Mesendoderm (in vitro differentiated cells): Measurements from ENCODE around the gene TMEM132C.

Experiments
- DNase-seq: peaks from one replicate; pipeline ENCODE4 v3.0.0; 2013
- H2AK5ac ChIP-seq: 2 replicates; pipeline ENCODE4 v1.6.1; 2013; ENCODE audit warnings: low read length, inconsistent platforms
- H2BK120ac ChIP-seq: 2 replicates; pipeline ENCODE4 v1.6.1; 2013; ENCODE audit warnings: low read depth, mild to moderate bottlenecking, low read length, moderate library complexity, mixed read lengths
- H2BK15ac ChIP-seq: replicated peaks from 2 replicates; pipeline ENCODE4 v1.6.1; 2013; ENCODE audit warnings: low read depth, mild to moderate bottlenecking, moderate library complexity
- H2BK5ac ChIP-seq: 2 replicates; pipeline ENCODE4 v1.6.1; 2013; ENCODE audit warnings: low read length, inconsistent platforms
- H3K18ac ChIP-seq: 2 replicates; pipeline ENCODE4 v1.6.1; 2013; ENCODE audit warnings: mild to moderate bottlenecking, low read length, mixed read lengths
- H3K23ac ChIP-seq: one replicate; pipeline ENCODE4 v1.6.1; 2013; ENCODE audit warnings: low read length
- H3K27ac ChIP-seq: 2 replicates; pipeline ENCODE4 v1.5.1; 2013; ENCODE audit warnings: low read depth, mild to moderate bottlenecking, inconsistent platforms, low read length, moderate library complexity
- H3K27me3 ChIP-seq: 2 replicates; pipeline ENCODE4 v1.6.1; 2013; ENCODE audit warnings: low read length, control low read depth, mild to moderate bottlenecking, inconsistent platforms; ENCODE audit not compliant: insufficient read depth, poor library complexity
- H3K36me3 ChIP-seq: 2 replicates; pipeline ENCODE4 v1.6.1; 2013; ENCODE audit warnings: low read length, inconsistent platforms; ENCODE audit not compliant: control insufficient read depth, insufficient read depth
- H3K4ac ChIP-seq: one replicate; pipeline ENCODE4 v1.6.1; 2013; ENCODE audit warnings: low read depth, mild to moderate bottlenecking, low read length, moderate library complexity
- H3K4me1 ChIP-seq: 2 replicates; pipeline ENCODE4 v1.6.1; 2013; ENCODE audit warnings: low read depth, low read length, inconsistent platforms; ENCODE audit not compliant: control insufficient read depth
- H3K4me2 ChIP-seq: 2 replicates; pipeline ENCODE4 v1.6.1; 2013; ENCODE audit warnings: low read length
- H3K4me3 ChIP-seq: 2 replicates; pipeline ENCODE4 v1.5.1; 2013; ENCODE audit warnings: mild to moderate bottlenecking, low read length
- H3K56ac ChIP-seq: one replicate; pipeline ENCODE4 v1.6.1; 2013; ENCODE audit warnings: low read length
- H3K79me1 ChIP-seq: 2 replicates; pipeline ENCODE4 v1.6.1; 2013; ENCODE audit warnings: low read length, inconsistent platforms
- H3K79me2 ChIP-seq: 2 replicates; pipeline ENCODE4 v1.6.1; 2013; ENCODE audit warnings: mild to moderate bottlenecking, low read length; ENCODE audit not compliant: control insufficient read depth, insufficient read depth
- H3K9ac ChIP-seq: 2 replicates; pipeline ENCODE4 v1.6.1; 2013; ENCODE audit warnings: low read length, inconsistent platforms
- H4K5ac ChIP-seq: one replicate; pipeline ENCODE4 v1.6.1; 2013; ENCODE audit warnings: low read length
- H4K8ac ChIP-seq: one replicate; pipeline ENCODE4 v1.6.1; 2013; ENCODE audit warnings: low read depth, mild to moderate bottlenecking, control low read depth, low read length, moderate library complexity
- WGBS: extraction: QIAGEN DNeasy Blood & Tissue Kit; methylation state at CpG from one replicate; pipeline ENCODE4 v1.1.7; 2013; ENCODE audit warnings: low lambda C conversion rate, missing lambda C conversion rate; ENCODE audit not compliant: insufficient coverage; ENCODE audit errors: extremely low coverage; 5-methylcytosine and 5-hydroxymethylcytosine counted together

Gene TMEM132C

DNA sequence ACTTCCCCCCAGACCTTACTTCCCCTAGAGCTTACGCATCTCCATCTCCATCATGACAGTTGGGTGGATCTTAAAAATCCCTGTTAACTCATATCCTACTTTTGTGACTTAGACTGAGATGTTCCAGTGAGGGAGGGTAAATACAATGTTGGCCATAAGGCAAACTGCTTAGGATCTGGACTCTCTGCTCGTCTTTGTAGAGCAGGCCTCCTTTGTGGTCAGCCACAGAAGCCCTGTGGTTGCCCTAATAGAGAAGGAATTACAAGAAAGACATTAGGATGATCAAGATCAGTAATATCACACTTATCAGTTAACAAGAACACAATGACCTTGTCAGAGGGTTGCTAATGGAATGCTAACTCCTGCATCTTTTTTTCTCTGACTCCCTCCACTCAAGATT lies 52.0 kb downstream of the TMEM132C start:
- WGBS: no CpG with 5 or more reads among the region's 2 CpGs
- no peaks in the 10 kb centered on the region for H3K36me3 ChIP-seq
- H3K27me3 ChIP-seq: no peaks in the 10 kb centered on the region
- no peak for DNase-seq
- H2BK120ac ChIP-seq: no peak overlapping the region
- no peak overlapping the region for H3K9ac ChIP-seq
- no peak overlapping the region for H2BK15ac ChIP-seq
- no peak overlapping the region for H3K4me2 ChIP-seq
- no peak overlapping the region for H3K4me3 ChIP-seq
- H3K18ac ChIP-seq: no peak overlapping the region
- no peaks in the 10 kb centered on the region for H3K79me1 ChIP-seq
- no peak overlapping the region for H4K5ac ChIP-seq
- H3K56ac ChIP-seq: no peak overlapping the region
- H3K27ac ChIP-seq: no peak overlapping the region
- H3K4ac ChIP-seq: no peak overlapping the region
- no peak overlapping the region for H4K8ac ChIP-seq
- H3K23ac ChIP-seq: no peak overlapping the region
- H2AK5ac ChIP-seq: no peak overlapping the region
- H2BK5ac ChIP-seq: no peak overlapping the region
- H3K4me1 ChIP-seq: peaks cover 5% of the 10 kb centered on the region
- no peaks in the 10 kb centered on the region for H3K79me2 ChIP-seq

DNA sequence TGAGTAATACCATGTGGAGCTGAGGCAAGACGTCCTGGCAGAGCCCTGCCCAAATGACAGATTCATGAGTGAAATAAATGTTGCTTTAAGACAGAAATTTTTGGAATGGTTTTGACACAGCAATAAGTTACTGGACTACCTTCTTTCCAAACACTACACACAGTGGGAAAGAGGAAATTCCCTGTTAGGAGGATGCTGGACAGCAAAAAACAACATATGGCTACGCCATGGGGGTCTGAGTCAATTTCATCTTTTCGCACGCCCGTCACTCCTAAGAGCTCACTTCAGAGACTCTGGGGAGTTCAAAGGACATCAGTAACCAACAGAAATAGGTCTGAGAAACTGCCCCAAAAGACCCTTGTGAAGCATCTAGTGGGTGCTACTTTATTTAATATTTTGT lies 55.4 kb downstream of the TMEM132C start:
- H3K4me1 ChIP-seq: peaks cover 5% of the 10 kb centered on the region
- no peaks in the 10 kb centered on the region for H3K27me3 ChIP-seq
- no peak overlapping the region for H3K4me3 ChIP-seq
- H2BK15ac ChIP-seq: no peak overlapping the region
- H3K79me2 ChIP-seq: no peaks in the 10 kb centered on the region
- no peak overlapping the region for H3K27ac ChIP-seq
- no peak overlapping the region for H3K9ac ChIP-seq
- H3K18ac ChIP-seq: no peak overlapping the region
- H3K36me3 ChIP-seq: no peaks in the 10 kb centered on the region
- H4K5ac ChIP-seq: no peak overlapping the region
- H2BK120ac ChIP-seq: no peak overlapping the region
- H3K23ac ChIP-seq: no peak overlapping the region
- no peak overlapping the region for H3K4ac ChIP-seq
- no peak overlapping the region for H3K56ac ChIP-seq
- H4K8ac ChIP-seq: no peak overlapping the region
- H3K4me2 ChIP-seq: no peak overlapping the region
- H3K79me1 ChIP-seq: no peaks in the 10 kb centered on the region
- DNase-seq: no peak
- WGBS: no CpG with 5 or more reads among the region's 5 CpGs
- H2AK5ac ChIP-seq: no peak overlapping the region
- no peak overlapping the region for H2BK5ac ChIP-seq

DNA sequence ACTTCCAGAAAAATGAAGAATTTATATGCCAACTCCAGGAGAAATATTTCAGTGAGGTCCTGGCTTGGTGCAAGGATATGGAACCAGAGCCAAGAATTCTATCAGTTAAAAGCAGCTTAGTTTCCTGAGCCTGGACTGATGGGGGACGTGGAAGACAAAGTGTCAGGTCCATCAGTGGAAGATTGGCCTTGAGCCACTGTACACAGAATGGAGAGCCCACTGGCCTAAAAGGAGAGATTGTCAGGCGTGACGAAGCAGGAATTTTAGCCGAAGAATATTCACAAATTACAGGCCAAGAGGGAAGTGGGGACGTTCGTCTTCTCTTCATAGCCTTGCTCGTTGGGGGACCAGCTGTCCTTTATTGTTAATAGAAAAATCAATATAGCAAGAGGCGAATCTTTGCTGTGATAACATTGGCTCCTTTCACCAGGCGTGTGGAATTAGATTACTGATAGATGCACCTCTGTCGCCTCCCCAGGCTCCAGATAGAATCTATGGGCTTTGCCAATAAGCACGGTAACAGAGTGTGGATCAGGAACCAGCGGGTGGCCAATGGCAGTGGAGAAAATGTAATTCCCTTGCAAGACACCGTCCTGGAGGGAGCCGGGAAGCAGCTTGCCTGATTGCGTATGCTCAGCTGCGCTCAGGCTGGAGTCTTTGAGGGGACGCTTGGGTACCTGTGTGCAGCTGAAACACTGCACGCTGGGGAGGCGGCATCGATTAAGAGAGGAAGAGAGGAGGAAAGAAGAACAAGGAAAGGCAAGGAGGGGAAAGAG lies 56.4 kb downstream of the TMEM132C start:
- Histone ChIP-seq H3K27ac (no peak overlapping the region), H3K23ac (no peak overlapping the region), H2BK5ac (no peak overlapping the region), H2BK15ac (no peak overlapping the region), H3K4me1 (peaks cover 5% of the 10 kb centered on the region), H3K79me1 (no peaks in the 10 kb centered on the region), H3K36me3 (no peaks in the 10 kb centered on the region), H3K9ac (peak overlapping the region; percentile 6), H2AK5ac (peak overlapping the region; percentile 70), H3K18ac (no peak overlapping the region), H3K4me2 (no peak overlapping the region), H4K5ac (no peak overlapping the region), H3K4ac (no peak overlapping the region), H3K4me3 (no peak overlapping the region), H2BK120ac (no peak overlapping the region), H3K56ac (peak overlapping the region; percentile 27), H4K8ac (no peak overlapping the region), H3K27me3 (no peaks in the 10 kb centered on the region), H3K79me2 (no peaks in the 10 kb centered on the region)
- WGBS: no CpG with 5 or more reads among the region's 20 CpGs
- peak; percentile 65 for DNase-seq

DNA sequence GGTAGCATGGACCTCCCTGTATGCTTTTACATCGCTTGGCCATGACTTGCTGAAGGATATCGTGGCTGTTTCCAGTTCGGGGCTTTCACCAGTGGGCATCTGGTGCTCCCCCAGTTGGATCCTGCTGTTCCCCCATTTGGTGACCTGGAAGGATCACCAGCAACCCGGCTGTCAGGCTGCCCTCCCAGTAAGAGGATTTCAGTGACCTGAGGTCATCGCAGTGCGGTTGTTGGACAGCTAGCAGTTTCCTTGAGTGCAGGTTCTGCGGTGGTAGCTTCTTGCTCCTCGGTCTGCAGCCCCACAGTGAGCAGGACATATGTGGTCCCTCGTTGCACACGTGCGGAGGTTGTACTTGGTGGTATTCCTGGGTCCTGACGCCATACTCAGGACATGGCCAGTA lies 58.7 kb downstream of the TMEM132C start:
- no peaks in the 10 kb centered on the region for H3K36me3 ChIP-seq
- no peak overlapping the region for H2BK15ac ChIP-seq
- no peak overlapping the region for H3K27ac ChIP-seq
- H3K4me2 ChIP-seq: no peak overlapping the region
- no peak overlapping the region for H4K8ac ChIP-seq
- H3K27me3 ChIP-seq: no peaks in the 10 kb centered on the region
- no peaks in the 10 kb centered on the region for H3K79me1 ChIP-seq
- no peak overlapping the region for H3K23ac ChIP-seq
- DNase-seq: no peak
- no peak overlapping the region for H2BK5ac ChIP-seq
- H3K18ac ChIP-seq: no peak overlapping the region
- H3K56ac ChIP-seq: no peak overlapping the region
- no peak overlapping the region for H3K4me3 ChIP-seq
- no peaks in the 10 kb centered on the region for H3K79me2 ChIP-seq
- H3K4ac ChIP-seq: no peak overlapping the region
- H4K5ac ChIP-seq: no peak overlapping the region
- peaks cover 5% of the 10 kb centered on the region for H3K4me1 ChIP-seq
- H2AK5ac ChIP-seq: no peak overlapping the region
- no CpG with 5 or more reads among the region's 12 CpGs for WGBS
- H3K9ac ChIP-seq: no peak overlapping the region
- H2BK120ac ChIP-seq: no peak overlapping the region

- H3K18ac ChIP-seq: no peak overlapping the region
- no peak overlapping the region for H3K23ac ChIP-seq
- H3K27ac ChIP-seq: no peak overlapping the region
- H4K5ac ChIP-seq: no peak overlapping the region
- H2BK120ac ChIP-seq: no peak overlapping the region
- no peak overlapping the region for H2BK15ac ChIP-seq
- H2BK5ac ChIP-seq: no peak overlapping the region
- H4K8ac ChIP-seq: no peak overlapping the region
- H3K36me3 ChIP-seq: no peaks in the 10 kb centered on the region
- H3K4me3 ChIP-seq: no peak overlapping the region
- H3K79me1 ChIP-seq: no peaks in the 10 kb centered on the region
- no peaks in the 10 kb centered on the region for H3K79me2 ChIP-seq
- no CpG with 5 or more reads among the region's 7 CpGs for WGBS
- peaks cover 5% of the 10 kb centered on the region for H3K4me1 ChIP-seq
- H3K27me3 ChIP-seq: no peaks in the 10 kb centered on the region
- no peak overlapping the region for H3K56ac ChIP-seq
- H3K4me2 ChIP-seq: no peak overlapping the region
- no peak overlapping the region for H3K4ac ChIP-seq
- DNase-seq: no peak
- no peak overlapping the region for H3K9ac ChIP-seq
- no peak overlapping the region for H2AK5ac ChIP-seq
Measured at GRCh38 chr12:128326406-128326805, 59.4 kb downstream of the TMEM132C start.

DNA sequence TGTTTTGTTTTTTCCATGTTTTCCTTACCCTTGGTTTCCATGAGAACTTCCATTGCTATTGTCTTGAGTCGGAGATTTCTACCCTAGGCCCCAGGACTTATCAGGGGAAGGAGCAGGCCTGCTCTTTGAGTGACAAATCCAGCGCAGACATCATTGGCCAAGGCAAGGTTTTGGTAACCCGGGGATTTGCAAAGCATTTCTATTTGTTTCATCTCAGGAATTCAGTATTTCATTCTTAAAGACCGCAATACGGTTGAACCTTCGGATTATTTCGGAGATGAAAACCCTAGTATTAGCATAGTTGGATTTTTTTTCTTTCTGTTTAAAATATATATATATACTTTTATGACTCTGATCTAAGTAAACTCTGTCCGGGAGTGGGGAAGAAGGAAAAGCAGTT lies 62.0 kb downstream of the TMEM132C start:
- Histone ChIP-seq H3K79me2 (no peaks in the 10 kb centered on the region), H2BK15ac (no peak overlapping the region), H2BK5ac (no peak overlapping the region), H3K4ac (no peak overlapping the region), H2BK120ac (no peak overlapping the region), H2AK5ac (no peak overlapping the region), H3K36me3 (no peaks in the 10 kb centered on the region), H3K4me2 (no peak overlapping the region), H4K8ac (no peak overlapping the region), H3K27me3 (no peaks in the 10 kb centered on the region), H3K27ac (no peak overlapping the region), H3K18ac (no peak overlapping the region), H4K5ac (no peak overlapping the region), H3K56ac (no peak overlapping the region), H3K4me3 (no peak overlapping the region), H3K23ac (no peak overlapping the region), H3K79me1 (no peaks in the 10 kb centered on the region), H3K9ac (no peak overlapping the region), H3K4me1 (no peaks in the 10 kb centered on the region)
- WGBS: no CpG with 5 or more reads among the region's 8 CpGs
- DNase-seq: peak; percentile 48
